HepG2 (cell line): ENCODE measurements around the gene ZIC4. TPM values are rescaled to one million over a fixed set of nuclear protein-coding genes. Genes with fewer than 3 reads are reported as not detected.

ENCODE experiments used
- ATAC-seq: fragments of 200-7000 bp; cut with Tn5 transposase; 3 replicates; pipeline ENCODE4 v1.9.1; 2020; ENCODE audit warnings: mild to moderate bottlenecking, moderate library complexity
- BruUV-seq: library from RNA; stranded (reverse); fragments of 400-500 nt; replicated peaks from 2 replicates; lab custom pipeline; 2021; lab: Mats Ljungman, UMichigan
- CTCF ChIA-PET: fragments of 300-600 bp; formaldehyde crosslinking; extraction: SDS; loops from one replicate; lab custom pipeline; 2021; ENCODE audit warnings: low total read pairs, inconsistent platforms, low intra/inter-chr PET ratio; lab: Yijun Ruan, JAX
- POLR2A ChIA-PET: fragments of 350-600 bp; sonication (Branson Sonifier 250); formaldehyde crosslinking; loops from one replicate; lab custom pipeline; 2020; ENCODE audit warnings: antibody characterized with exemption, inconsistent platforms; lab: Yijun Ruan, JAX
- DNase-seq: peaks from one replicate; pipeline ENCODE4 v3.0.0-alpha.2; 2015; ENCODE audit warnings: low spot score
- FAIRE-seq: peaks from 3 replicates; lab custom pipeline; 2011; peaks lifted over from hg19 to GRCh38; lab: Jason Lieb, UNC
- H2AFZ ChIP-seq: one replicate; pipeline ENCODE4 v1.6.1; 2011; ENCODE audit warnings: low read length, inconsistent platforms
- H3K27ac ChIP-seq: fragments of 300-600 bp; 3 replicates; pipeline ENCODE4 v1.8.0; 2011; ENCODE audit warnings: mixed run types, mild to moderate bottlenecking, mixed read lengths, low read length, inconsistent platforms; ENCODE audit not compliant: insufficient read depth; ENCODE audit errors: extremely low read length
- H3K27me3 ChIP-seq, 2 experiments: fragments of 200-600 bp in 1 of 2; 2 replicates in 1 of 2; 3 replicates in 1 of 2; pipeline versions ENCODE4 v1.6.0 to v1.8.0; 2011; ENCODE audit warnings: low read length in 2 of 2, mild to moderate bottlenecking in 2 of 2, moderate library complexity in 2 of 2, inconsistent platforms in 1 of 2; ENCODE audit not compliant: insufficient read depth in 2 of 2, control insufficient read depth in 1 of 2
- H3K36me3 ChIP-seq, 2 experiments: fragments of 200-600 bp in 1 of 2; replicated peaks in 1 of 2; 2 replicates in 1 of 2; 3 replicates in 1 of 2; pipeline versions ENCODE4 v1.5.1 to v1.8.0; 2011; ENCODE audit warnings: low read length in 2 of 2, inconsistent platforms in 1 of 2; ENCODE audit not compliant: insufficient read depth in 2 of 2, control insufficient read depth in 1 of 2
- H3K4me1 ChIP-seq: 2 replicates; pipeline ENCODE4 v1.5.1; 2012; ENCODE audit warnings: low read length, inconsistent platforms; ENCODE audit not compliant: insufficient read depth
- H3K4me2 ChIP-seq: 2 replicates; pipeline ENCODE4 v1.6.0; 2011; ENCODE audit warnings: low read depth, low read length, inconsistent platforms
- H3K4me3 ChIP-seq, 3 experiments: fragments of 200-600 bp in 1 of 3; sonication (generic), shearing (Covaris generic) in 1 of 3; replicated peaks in 1 of 3; 2 replicates each; pipeline ENCODE4 v1.5.1; 2011 to 2016; ENCODE audit warnings: low read length in 3 of 3, inconsistent platforms in 2 of 3, low read depth in 2 of 3, mild to moderate bottlenecking in 2 of 3, control low read depth in 1 of 3, mixed read lengths in 1 of 3; ENCODE audit not compliant: insufficient read depth in 1 of 3
- H3K79me2 ChIP-seq: one replicate; pipeline ENCODE4 v1.6.1; 2011; ENCODE audit warnings: low read length, inconsistent platforms; ENCODE audit not compliant: insufficient read depth
- H3K9ac ChIP-seq: 2 replicates; pipeline ENCODE4 v1.6.0; 2011; ENCODE audit warnings: mild to moderate bottlenecking, low read depth, low read length, inconsistent platforms; ENCODE audit not compliant: insufficient read depth
- H3K9me3 ChIP-seq: 2 replicates; pipeline ENCODE4 v1.5.1; 2012; ENCODE audit warnings: mild to moderate bottlenecking, low read length
- H4K20me1 ChIP-seq: 2 replicates; pipeline ENCODE4 v1.6.0; 2011; ENCODE audit warnings: inconsistent platforms, mild to moderate bottlenecking, low read length, moderate library complexity; ENCODE audit not compliant: insufficient read depth
- GZF1 ChIP-seq: sonication (generic); formaldehyde crosslinking; IDR thresholded peaks from 2 replicates; pipeline ENCODE4 v1.5.1; 2020; ENCODE audit warnings: mild to moderate bottlenecking, missing genetic modification reagents
- HDAC2 ChIP-seq: sonication (generic); formaldehyde crosslinking; IDR thresholded peaks from 2 replicates; pipeline ENCODE4 v1.4.0; 2020; ENCODE audit warnings: missing genetic modification reagents
- MAZ ChIP-seq, 2 experiments: sonication (generic) in 1 of 2; formaldehyde crosslinking in 1 of 2; IDR thresholded peaks; 2 replicates each; pipeline versions ENCODE4 v1.5.0 to v1.6.1; 2012 to 2020; ENCODE audit warnings: low read depth in 2 of 2, mild to moderate bottlenecking in 2 of 2, borderline replicate concordance in 1 of 2, improper control_type of control experiment in 1 of 2, low read length in 1 of 2, missing genetic modification reagents in 1 of 2, moderate library complexity in 1 of 2
- MED13 ChIP-seq: sonication (generic); formaldehyde crosslinking; IDR thresholded peaks from 2 replicates; pipeline ENCODE4 v1.5.0; 2020; ENCODE audit warnings: missing genetic modification reagents
- MIER3 ChIP-seq: IDR thresholded peaks from 2 replicates; pipeline ENCODE4 v1.6.1; 2016; ENCODE audit warnings: missing compliant biosample characterization, borderline replicate concordance
- MXD4 ChIP-seq: IDR thresholded peaks from 2 replicates; pipeline ENCODE4 v1.6.1; 2016; ENCODE audit warnings: mild to moderate bottlenecking, missing biosample characterization, missing genetic modification reagents
- MZF1 ChIP-seq: sonication (generic); formaldehyde crosslinking; IDR thresholded peaks from 2 replicates; pipeline ENCODE4 v1.8.1; 2023; ENCODE audit warnings: mild to moderate bottlenecking, missing genetic modification reagents, borderline replicate concordance
- NCOA5 ChIP-seq: sonication (generic); formaldehyde crosslinking; IDR thresholded peaks from 2 replicates; pipeline ENCODE4 v1.4.0; 2020; ENCODE audit warnings: missing genetic modification reagents
- PHF8 ChIP-seq: sonication (generic); formaldehyde crosslinking; IDR thresholded peaks from 2 replicates; pipeline ENCODE4 v1.5.0; 2020; ENCODE audit warnings: missing genetic modification reagents
- RBAK ChIP-seq: sonication (generic); formaldehyde crosslinking; IDR thresholded peaks from 2 replicates; pipeline ENCODE4 v1.5.1; 2020; ENCODE audit warnings: mild to moderate bottlenecking, missing genetic modification reagents
- REXO4 ChIP-seq: sonication (generic); formaldehyde crosslinking; IDR thresholded peaks from 2 replicates; pipeline ENCODE4 v1.8.0; 2022; ENCODE audit warnings: missing genetic modification reagents, mild to moderate bottlenecking, borderline replicate concordance
- SKI ChIP-seq: fragments of 450-650 bp; IDR thresholded peaks from one replicate; pipeline ENCODE4 v1.6.1; 2018; ENCODE audit warnings: mild to moderate bottlenecking; ENCODE audit not compliant: partially characterized antibody
- ZKSCAN5 ChIP-seq: sonication (generic); formaldehyde crosslinking; IDR thresholded peaks from 2 replicates; pipeline ENCODE4 v1.5.1; 2020; ENCODE audit warnings: mild to moderate bottlenecking, missing genetic modification reagents
- ZNF207 ChIP-seq: fragments of 450-650 bp; IDR thresholded peaks from 2 replicates; pipeline ENCODE4 v1.6.1; 2016; ENCODE audit warnings: antibody characterized with exemption, borderline replicate concordance
- ZNF317 ChIP-seq: sonication (generic); formaldehyde crosslinking; IDR thresholded peaks from 2 replicates; pipeline ENCODE4 v1.5.0; 2020; ENCODE audit warnings: mild to moderate bottlenecking, missing genetic modification reagents
- ZNF547 ChIP-seq: sonication (generic); formaldehyde crosslinking; IDR thresholded peaks from 2 replicates; pipeline ENCODE4 v1.5.1; 2020; ENCODE audit warnings: mild to moderate bottlenecking, missing genetic modification reagents
- ZNF670 ChIP-seq: sonication (generic); formaldehyde crosslinking; IDR thresholded peaks from 2 replicates; pipeline ENCODE4 v1.8.0; 2022; ENCODE audit warnings: mild to moderate bottlenecking, missing genetic modification reagents, borderline replicate concordance
- WGBS: methylation state at CpG from one replicate; pipeline ENCODE4 v1.1.6; 2017; ENCODE audit warnings: low lambda C conversion rate; 5-methylcytosine and 5-hydroxymethylcytosine counted together
- in situ Hi-C: cut with HindIII; loops from 2 replicates; pipeline ENCODE4 v1.10.0; 2017; ENCODE audit warnings: low pct_unique_long_range_greater_than_20kb; ENCODE audit not compliant: extremely low pct_ligation_motif_present
- intact Hi-C: fragments of 100-400 bp; cut with micrococcal nuclease; formaldehyde crosslinking; loops from one replicate; pipeline ENCODE4 v1.10.0; 2022; ENCODE audit not compliant: unreplicated experiment
- polyA plus RNA-seq, 8 experiments: library from polyadenylated mRNA; depleted of rRNA in 3 of 8; stranded (reverse) in 7 of 8; unstranded in 1 of 8; fragments of >200 nt; fragmentation: Illumina TruSeq in 4 of 8; extraction: Trizol in 4 of 8; gene quantifications; 2 replicates each; pipeline versions ENCODE4 v1.2.1 to v1.2.3, GENCODE V29; 2011 to 2016; ENCODE audit warnings: low read depth in 4 of 8, missing spikeins in 1 of 8, mixed read lengths in 1 of 8; ENCODE audit not compliant: insufficient read depth in 1 of 8
- total RNA-seq, 5 experiments: library from RNA; depleted of rRNA; stranded (reverse); fragments of >200 nt; fragmentation: Illumina TruSeq; extraction: Trizol; gene quantifications; 2 replicates each; pipeline ENCODE4 v1.2.3, GENCODE V29; 2016; ENCODE audit warnings: low read depth in 1 of 5
- TF ChIP-seq, protein P1 (sequence below): sonication (generic); formaldehyde crosslinking; IDR thresholded peaks from 2 replicates; pipeline ENCODE4 v1.4.0; 2020; ENCODE audit warnings: missing genetic modification reagents
- TF ChIP-seq, protein P2 (sequence below): IDR thresholded peaks from 2 replicates; pipeline ENCODE4 v1.4.0; 2020; ENCODE audit warnings: mild to moderate bottlenecking, missing genetic modification reagents

ZIC4 gene
- total and polyA plus RNA-seq, 2 of the 13 experiments (the other 11 are each of a cell fraction or from before 2014, with no cell fraction given) = not detected

DNA sequence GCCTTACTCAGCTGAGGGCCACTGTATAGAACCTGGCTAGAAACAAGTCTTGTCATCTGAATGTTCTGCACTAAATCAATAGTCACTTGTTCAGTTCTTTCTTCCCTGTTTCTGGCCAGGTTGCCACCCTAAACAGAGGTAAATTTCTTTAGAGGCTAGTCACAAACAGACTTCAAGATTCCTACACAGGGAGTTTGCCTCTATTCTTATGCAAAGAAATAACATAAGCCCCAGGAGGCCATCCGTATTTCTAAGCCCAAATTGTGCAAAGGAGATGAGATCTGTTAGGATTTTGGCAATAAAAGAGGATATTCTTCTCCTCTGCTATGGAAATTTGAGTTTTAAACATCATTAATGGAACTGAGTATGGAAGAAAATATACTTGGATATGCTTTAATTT is 4.9 kb downstream of the ZIC4 start (continued):
- TF ChIP-seq, protein P1, sequence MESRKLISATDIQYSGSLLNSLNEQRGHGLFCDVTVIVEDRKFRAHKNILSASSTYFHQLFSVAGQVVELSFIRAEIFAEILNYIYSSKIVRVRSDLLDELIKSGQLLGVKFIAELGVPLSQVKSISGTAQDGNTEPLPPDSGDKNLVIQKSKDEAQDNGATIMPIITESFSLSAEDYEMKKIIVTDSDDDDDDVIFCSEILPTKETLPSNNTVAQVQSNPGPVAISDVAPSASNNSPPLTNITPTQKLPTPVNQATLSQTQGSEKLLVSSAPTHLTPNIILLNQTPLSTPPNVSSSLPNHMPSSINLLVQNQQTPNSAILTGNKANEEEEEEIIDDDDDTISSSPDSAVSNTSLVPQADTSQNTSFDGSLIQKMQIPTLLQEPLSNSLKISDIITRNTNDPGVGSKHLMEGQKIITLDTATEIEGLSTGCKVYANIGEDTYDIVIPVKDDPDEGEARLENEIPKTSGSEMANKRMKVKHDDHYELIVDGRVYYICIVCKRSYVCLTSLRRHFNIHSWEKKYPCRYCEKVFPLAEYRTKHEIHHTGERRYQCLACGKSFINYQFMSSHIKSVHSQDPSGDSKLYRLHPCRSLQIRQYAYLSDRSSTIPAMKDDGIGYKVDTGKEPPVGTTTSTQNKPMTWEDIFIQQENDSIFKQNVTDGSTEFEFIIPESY (CRISPR knock-in tag) = no peak
- TF ChIP-seq MAZ (IDR thresholded peaks at IDR 0.05; ENCODE audit: borderline replicate concordance, low read depth, low read length) (no peak), MAZ (CRISPR knock-in tag; IDR thresholded peaks at IDR 0.05; ENCODE audit: low read depth) (no peak), MIER3 (CRISPR knock-in tag) (no peak), SKI (no peak)

DNA sequence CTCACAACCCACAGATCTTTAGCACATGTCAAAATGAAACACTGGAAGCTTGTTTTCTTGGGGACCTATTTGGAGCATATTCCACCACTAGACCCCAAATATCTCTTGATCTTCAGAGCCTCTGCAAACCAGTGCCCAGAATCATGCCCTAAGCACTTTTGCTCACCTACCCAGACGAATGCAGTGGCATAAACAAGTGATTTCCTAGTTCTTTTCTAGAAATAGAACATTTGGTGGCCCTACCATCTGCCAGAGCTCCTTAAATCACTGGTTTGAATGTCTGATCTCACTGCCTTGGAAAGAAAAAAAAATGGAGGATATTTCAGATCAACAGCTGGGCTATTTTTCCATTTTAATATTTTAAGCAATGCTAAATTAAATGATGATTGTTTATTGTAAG is 5.3 kb downstream of the ZIC4 start:
- ChIA-PET POLR2A (no interaction called here), CTCF (no interaction called here)
- Histone ChIP-seq H3K9ac (no peak overlapping the region), H3K79me2 (no peaks in the 10 kb centered on the region), H4K20me1 (no peaks in the 10 kb centered on the region), H3K36me3 (no peaks in the 10 kb centered on the region), H3K27ac (no peak overlapping the region), H3K4me2 (no peak overlapping the region), H3K4me3 (no peak overlapping the region), H3K27me3 (peaks cover 3 to 38% of the 10 kb centered on the region in 2 experiments; a peak in 4 of 5 replicates), H3K9me3 (no peaks in the 10 kb centered on the region), H2AFZ (no peak overlapping the region), H3K4me1 (no peaks in the 10 kb centered on the region)
- ATAC-seq = no peak
- 0% methylated on average over 1 of the region's 1 CpG for WGBS
- intact Hi-C loops (no loop called here), in situ Hi-C loops (no loop called here)
- DNase-seq = no peak
- no peak for FAIRE-seq
- BruUV-seq = no TSS peak
- TF ChIP-seq NCOA5 = no peak
- TF ChIP-seq, protein P2, sequence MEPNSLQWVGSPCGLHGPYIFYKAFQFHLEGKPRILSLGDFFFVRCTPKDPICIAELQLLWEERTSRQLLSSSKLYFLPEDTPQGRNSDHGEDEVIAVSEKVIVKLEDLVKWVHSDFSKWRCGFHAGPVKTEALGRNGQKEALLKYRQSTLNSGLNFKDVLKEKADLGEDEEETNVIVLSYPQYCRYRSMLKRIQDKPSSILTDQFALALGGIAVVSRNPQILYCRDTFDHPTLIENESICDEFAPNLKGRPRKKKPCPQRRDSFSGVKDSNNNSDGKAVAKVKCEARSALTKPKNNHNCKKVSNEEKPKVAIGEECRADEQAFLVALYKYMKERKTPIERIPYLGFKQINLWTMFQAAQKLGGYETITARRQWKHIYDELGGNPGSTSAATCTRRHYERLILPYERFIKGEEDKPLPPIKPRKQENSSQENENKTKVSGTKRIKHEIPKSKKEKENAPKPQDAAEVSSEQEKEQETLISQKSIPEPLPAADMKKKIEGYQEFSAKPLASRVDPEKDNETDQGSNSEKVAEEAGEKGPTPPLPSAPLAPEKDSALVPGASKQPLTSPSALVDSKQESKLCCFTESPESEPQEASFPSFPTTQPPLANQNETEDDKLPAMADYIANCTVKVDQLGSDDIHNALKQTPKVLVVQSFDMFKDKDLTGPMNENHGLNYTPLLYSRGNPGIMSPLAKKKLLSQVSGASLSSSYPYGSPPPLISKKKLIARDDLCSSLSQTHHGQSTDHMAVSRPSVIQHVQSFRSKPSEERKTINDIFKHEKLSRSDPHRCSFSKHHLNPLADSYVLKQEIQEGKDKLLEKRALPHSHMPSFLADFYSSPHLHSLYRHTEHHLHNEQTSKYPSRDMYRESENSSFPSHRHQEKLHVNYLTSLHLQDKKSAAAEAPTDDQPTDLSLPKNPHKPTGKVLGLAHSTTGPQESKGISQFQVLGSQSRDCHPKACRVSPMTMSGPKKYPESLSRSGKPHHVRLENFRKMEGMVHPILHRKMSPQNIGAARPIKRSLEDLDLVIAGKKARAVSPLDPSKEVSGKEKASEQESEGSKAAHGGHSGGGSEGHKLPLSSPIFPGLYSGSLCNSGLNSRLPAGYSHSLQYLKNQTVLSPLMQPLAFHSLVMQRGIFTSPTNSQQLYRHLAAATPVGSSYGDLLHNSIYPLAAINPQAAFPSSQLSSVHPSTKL (CRISPR knock-in tag) = no peak
- no peak for TF ChIP-seq ZNF207
- TF ChIP-seq PHF8 (CRISPR knock-in tag) = no peak
- no peak for TF ChIP-seq ZNF670 (CRISPR knock-in tag)
- no peak for TF ChIP-seq ZNF317 (CRISPR knock-in tag)
- no peak for TF ChIP-seq ZKSCAN5 (CRISPR knock-in tag)
- no peak for TF ChIP-seq RBAK (CRISPR knock-in tag)
- TF ChIP-seq REXO4 (CRISPR knock-in tag) = no peak
- no peak for TF ChIP-seq MXD4
- no peak for TF ChIP-seq GZF1 (CRISPR knock-in tag)
- TF ChIP-seq MED13 (CRISPR knock-in tag) = no peak
- TF ChIP-seq HDAC2 (CRISPR knock-in tag) = no peak
- no peak for TF ChIP-seq ZNF547 (CRISPR knock-in tag)
- no peak for TF ChIP-seq MZF1
